WTC11 (cell line): ENCODE data around the gene IFNL2.

Experiments
- FOXK1 ChIP-seq: sonication (generic); formaldehyde crosslinking; IDR thresholded peaks from 2 replicates; pipeline ENCODE4 v1.8.0; 2022; ENCODE audit warnings: mild to moderate bottlenecking, moderate library complexity, missing genetic modification reagents
- TF ChIP-seq, protein P1 (sequence below): fragments of 200-600 bp; IDR thresholded peaks from 2 replicates; pipeline ENCODE4 v1.8.0; 2022; ENCODE audit warnings: antibody characterized with exemption
- TF ChIP-seq, protein P2 (sequence below): fragments of 250-450 bp; sonication (Bioruptor Pico); IDR thresholded peaks from 2 replicates; pipeline ENCODE4 v2.1.2; 2022; ENCODE audit warnings: mild to moderate bottlenecking, moderate library complexity

DNA sequence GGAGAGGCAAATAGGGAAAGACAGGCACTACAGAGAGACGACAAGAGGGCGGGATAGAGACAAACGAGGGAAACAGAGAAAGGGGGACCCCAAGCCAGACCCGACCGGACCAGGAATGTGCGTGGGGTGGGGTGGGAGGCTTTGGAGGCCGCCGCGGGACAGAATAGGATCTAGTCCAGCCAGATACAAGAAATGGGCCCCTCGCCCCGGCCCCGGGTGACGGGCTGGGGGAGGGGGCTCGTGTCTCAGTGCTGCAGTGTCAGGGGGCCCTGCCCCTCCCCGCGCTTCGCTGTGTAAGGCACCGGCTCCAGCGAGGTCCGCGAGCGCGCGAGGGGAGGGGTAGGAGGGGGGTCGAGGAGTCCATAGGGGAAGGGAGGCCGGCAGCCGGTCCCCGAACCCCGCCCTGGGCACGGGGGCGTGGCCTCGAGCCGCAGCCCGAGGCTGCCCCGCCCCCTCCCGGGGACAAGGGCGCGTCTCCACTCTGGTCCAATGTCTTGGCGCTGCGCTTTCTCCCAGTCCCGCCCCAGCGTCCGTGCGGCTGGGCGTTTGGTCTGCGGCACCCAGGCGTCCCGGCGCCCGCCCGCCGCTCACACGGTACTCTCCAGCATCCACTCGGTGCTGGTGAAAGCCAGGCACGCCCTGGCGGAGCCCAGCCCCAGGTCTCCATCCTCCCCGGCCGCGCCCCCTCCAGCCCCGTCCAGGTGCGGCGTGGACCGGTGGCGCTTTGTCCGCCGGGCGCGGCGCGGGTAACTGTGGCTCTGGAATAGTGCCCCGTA, 39.0 kb downstream of the IFNL2 start:
- TF ChIP-seq, protein P1, sequence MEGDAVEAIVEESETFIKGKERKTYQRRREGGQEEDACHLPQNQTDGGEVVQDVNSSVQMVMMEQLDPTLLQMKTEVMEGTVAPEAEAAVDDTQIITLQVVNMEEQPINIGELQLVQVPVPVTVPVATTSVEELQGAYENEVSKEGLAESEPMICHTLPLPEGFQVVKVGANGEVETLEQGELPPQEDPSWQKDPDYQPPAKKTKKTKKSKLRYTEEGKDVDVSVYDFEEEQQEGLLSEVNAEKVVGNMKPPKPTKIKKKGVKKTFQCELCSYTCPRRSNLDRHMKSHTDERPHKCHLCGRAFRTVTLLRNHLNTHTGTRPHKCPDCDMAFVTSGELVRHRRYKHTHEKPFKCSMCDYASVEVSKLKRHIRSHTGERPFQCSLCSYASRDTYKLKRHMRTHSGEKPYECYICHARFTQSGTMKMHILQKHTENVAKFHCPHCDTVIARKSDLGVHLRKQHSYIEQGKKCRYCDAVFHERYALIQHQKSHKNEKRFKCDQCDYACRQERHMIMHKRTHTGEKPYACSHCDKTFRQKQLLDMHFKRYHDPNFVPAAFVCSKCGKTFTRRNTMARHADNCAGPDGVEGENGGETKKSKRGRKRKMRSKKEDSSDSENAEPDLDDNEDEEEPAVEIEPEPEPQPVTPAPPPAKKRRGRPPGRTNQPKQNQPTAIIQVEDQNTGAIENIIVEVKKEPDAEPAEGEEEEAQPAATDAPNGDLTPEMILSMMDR = no peak
- no peak for TF ChIP-seq FOXK1
- TF ChIP-seq, protein P2, sequence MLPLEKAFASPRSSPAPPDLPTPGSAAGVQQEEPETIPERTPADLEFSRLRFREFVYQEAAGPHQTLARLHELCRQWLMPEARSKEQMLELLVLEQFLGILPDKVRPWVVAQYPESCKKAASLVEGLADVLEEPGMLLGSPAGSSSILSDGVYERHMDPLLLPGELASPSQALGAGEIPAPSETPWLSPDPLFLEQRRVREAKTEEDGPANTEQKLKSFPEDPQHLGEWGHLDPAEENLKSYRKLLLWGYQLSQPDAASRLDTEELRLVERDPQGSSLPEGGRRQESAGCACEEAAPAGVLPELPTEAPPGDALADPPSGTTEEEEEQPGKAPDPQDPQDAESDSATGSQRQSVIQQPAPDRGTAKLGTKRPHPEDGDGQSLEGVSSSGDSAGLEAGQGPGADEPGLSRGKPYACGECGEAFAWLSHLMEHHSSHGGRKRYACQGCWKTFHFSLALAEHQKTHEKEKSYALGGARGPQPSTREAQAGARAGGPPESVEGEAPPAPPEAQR = no peak
